Head of caudate nucleus (tissue), 42 donors: ENCODE data around the gene CSMD2.

Source experiments
- DNase-seq, 42 donors: peaks; one replicate each; pipeline versions ENCODE4 v3.0.0 to v3.0.0-alpha.2; 2020 to 2021; ENCODE audit warnings: mixed read lengths in 7 of 42
- intact Hi-C: fragments of 100-400 bp; cut with DNase I; formaldehyde crosslinking; loops from one replicate; pipeline ENCODE4 v1.15.0; 2022

The CSMD2 gene

DNA sequence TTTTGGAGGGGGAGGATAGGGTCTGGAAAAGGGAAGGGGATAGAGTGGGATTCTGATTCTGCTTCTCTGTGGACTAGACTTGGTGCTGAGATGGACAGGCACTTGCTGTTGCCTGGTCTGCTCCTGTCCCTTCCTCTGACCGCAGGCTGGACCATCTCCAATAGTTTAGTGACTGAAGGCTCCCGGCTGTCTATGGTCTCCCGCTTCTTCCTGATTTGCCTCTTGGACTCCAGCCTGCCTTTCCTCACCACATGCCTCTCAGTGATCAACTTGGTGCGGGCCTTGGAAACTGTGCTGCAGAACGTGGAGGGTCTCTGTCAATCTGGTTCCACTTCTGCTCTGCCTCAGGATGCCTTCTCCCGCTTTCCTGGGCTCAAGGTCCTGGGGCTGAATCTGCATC lies 698.9 kb downstream of the CSMD2 start:
- intact Hi-C loops, result no loop called here
- DNase-seq, result peak in 9 of 42 donors; percentile 19 to 60 (median 31)

DNA sequence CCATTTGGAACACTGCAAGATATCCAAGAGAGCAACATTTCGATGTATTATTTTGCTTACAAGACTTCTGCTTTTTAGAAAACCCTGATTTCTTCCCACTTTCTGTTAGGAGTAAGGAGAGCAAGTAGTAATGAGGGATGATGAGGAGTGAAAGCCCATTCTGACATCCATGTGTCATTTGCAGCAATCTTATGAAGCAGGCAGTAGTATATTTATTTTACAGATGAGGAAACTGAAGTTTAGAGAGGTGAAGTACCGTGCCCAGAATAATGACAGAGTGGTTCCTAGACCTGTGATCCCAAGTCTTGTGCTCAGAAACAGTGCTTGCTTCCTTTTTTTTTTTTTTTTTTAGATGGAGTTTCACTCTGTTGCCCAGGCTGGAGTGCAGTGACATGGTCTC lies 699.7 kb downstream of the CSMD2 start:
- intact Hi-C loops, result no loop called here

DNA sequence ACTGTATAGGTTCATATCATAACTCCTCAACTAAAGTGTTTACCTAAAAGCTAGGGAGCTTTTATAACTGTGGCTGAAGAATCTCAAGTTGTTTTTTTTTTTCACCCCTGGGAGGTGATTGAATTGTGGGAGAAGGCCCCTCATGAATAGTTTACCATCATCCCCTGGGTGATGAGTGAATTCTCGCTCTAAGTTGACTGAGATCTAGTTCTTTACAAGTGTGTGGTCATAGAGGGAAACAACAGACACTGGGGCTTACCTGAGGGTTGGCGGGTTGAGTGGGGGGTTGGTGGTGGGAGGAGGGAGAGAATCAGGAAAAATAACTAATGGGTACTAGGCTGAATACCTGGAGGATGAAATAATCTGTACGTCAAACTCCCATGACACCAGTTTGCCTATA lies 700.5 kb downstream of the CSMD2 start:
- intact Hi-C loops, result no loop called here
- no peak for DNase-seq

More for the DNA sequence above, 699.7 kb downstream of the CSMD2 start:
- DNase-seq, result no peak
